Bone marrow (tissue), 2 donors: ENCODE measurements around the gene NOVA2.

Experiments used
- DNase-seq, 2 donors: peaks; one replicate each; lab custom pipeline; 2025; lab: John Stamatoyannopoulos, UW

Gene NOVA2

GRCh38 chr19:45973553-45974338 is at the start of gene NOVA2:
TSS of gene NOVA2 (minus strand) at chr19:45973865. CDS start at chr19:45973351, 514 bp downstream.
- no peak for DNase-seq

GRCh38 chr19:46023311-46023779 is 49.7 kb upstream of the NOVA2 start:
- DNase-seq: no peak

DNA sequence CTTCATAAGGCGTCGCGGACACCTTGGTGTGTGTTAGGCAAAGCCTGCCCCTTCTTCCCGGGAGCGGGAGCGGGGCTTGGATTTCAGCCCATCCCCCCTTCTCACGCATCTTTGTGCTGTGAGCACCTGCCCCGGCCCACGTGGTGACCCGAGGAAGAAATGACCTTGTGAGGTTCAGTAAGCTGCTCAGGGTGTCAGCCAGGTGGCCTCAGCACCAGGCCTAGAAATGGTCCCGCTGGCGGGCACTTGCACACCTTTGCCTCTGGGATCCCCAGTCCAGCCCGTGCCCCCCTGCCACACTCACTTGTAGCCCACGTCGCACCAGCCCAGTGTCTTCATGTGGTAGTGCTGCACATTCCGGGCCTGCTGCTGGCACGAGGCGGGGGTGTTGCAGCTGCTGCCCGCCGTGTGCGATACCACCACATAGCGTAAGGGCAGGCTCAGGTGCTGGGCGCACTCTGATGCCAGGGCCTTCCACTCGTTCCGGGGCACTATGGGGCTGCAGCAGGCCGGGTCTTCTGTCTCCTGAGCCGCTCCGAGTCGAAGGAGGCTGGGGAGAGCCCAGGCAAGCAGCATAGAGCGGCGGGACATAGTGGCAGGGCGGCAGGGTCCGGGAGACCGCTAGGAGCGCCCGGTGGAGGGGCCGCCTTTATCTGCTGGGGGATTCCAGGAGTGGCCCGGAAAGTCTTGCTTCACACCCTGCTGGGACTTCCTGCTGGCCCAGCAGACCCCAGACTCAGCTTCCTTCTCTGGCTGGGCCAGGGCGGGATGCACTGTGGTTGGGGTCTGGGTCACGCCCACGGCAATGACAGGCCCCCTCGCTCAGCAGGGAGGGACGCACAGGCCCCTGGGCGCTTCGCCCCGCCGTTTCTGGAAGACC is 49.0 kb upstream of the NOVA2 start, which contains the start of gene PGLYRP1:
Gene PGLYRP1 (minus strand): TSS at position 623 of the 880 bp plus-strand sequence. CDS start 32 bp downstream, at position 591.
- no peak for DNase-seq

DNA sequence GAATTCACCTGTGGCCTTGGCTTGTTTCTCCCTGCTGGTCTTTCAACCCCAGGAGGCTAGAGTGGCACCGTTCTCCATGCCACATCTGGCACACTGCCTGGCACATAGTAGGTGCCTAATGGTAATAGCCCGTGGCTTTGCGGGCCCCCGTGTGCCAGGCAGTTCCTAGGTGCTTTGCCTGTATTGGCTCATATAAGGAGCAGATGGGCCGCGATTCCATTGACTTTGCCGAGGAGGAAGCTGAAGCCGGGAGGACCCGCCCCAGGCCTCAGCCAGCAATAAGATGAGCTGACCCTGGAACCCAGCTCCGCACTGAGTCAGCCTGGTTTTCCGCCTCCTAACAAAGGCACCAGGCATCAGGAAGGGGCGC is 48.4 kb upstream of the NOVA2 start:
- no peak for DNase-seq

GRCh38 chr19:46021531-46022041 is 47.9 kb upstream of the NOVA2 start:
- DNase-seq: no peak

GRCh38 chr19:46020819-46021125 is 47.1 kb upstream of the NOVA2 start:
- DNase-seq: no peak

DNA sequence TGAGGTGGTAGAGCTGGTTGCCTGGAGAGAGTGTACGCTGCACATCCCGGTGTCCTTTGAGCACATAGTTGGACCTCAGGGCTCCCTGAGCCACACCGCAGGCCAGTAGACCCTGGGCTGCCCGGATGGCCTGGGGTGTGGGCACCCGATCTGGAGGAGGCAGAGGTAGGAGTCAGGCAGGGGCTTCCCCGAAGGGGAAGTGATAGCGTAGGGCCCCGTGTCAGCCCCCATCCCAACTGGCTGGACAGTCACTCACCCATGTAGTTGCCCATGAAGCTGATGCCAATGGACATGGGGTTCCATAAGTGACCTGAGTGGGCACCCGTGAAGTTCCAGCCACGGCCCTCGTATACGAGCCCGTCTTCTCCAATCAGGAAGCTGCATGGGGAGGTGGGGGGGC is 45.6 kb upstream of the NOVA2 start:
- no peak for DNase-seq

DNA sequence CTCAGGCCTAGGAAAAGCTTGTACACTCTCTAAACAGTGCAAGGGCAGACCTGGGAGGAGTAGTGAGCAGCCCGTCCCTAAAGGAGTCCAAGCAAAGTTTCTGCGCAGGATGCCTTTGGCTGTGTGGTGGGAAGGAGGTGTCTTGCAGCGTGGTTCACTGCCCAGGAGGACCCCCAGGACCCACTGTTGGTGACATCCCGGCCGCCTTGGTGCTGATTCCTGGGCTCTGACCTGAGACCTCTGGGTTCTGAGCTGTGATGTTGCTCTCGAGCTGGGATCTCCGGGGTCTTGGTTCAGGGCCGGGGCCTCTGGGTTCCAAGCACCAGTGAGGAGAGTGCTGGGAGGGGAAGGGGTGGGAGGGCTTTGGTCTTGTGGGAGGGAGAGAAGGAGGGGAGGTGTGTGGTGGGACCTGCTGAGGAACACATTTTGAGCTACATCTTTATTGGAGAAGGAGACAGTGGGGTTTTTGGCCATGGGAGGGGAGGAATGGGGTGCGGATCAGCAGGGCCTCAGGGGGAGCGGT is 45.1 kb upstream of the NOVA2 start:
- no peak for DNase-seq

- no peak for DNase-seq
These were observed 44.4 kb upstream of the NOVA2 start for GRCh38 chr19:46017874-46018675.

DNA sequence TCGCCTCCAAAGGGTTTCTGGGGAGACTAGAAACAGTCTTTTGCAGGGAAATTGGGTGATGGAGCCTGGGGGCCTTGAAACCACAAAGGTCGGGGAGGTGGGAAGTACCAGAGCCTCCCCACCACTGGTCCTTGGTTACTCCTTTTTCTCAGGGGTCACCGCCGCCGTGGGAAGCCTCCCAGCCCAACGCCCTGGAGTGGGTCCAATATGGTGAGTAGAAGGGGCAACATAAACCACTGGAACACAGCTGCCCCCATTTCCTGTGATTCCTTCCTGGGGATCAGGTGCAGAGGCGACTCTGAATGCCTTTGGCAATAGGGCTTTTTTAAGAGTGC is 43.4 kb upstream of the NOVA2 start:
- DNase-seq: no peak

DNA sequence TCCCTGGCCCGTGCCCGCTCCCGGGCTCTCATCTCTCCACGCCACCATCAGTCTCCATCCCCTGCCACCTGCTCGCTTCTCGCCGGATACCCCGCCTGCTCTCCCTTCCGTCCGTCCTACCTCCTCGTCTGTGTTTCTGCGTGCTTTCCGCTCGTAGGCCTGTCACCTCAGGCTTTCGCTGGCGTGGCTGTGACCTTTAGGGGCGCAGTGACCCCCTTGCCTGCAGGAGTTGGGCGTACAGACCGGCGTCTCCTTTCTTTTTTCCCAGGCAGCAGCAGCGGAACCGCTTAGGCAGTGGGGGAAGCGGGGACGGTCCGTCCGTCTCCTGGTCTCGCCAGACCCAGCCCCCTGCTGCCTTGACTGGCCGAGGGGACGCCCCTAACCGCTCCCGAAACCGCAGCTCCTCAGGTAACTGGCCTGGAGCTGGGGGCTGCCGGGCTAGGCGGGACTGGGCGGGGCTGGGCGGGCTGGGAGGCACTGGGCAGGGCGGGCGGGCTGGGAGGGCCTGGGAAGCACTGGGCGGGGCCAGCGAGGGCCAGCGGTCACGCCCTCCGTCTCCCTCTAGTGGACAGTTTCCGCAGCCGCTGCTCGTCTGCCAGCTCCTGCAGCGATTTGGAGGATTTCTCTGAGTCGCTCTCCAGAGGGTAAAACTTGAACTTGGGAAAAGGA is 42.9 kb upstream of the NOVA2 start:
- peak; percentile 74 to 84 for DNase-seq

- DNase-seq: no peak
These were observed 42.2 kb upstream of the NOVA2 start for GRCh38 chr19:46015687-46016425.

DNA sequence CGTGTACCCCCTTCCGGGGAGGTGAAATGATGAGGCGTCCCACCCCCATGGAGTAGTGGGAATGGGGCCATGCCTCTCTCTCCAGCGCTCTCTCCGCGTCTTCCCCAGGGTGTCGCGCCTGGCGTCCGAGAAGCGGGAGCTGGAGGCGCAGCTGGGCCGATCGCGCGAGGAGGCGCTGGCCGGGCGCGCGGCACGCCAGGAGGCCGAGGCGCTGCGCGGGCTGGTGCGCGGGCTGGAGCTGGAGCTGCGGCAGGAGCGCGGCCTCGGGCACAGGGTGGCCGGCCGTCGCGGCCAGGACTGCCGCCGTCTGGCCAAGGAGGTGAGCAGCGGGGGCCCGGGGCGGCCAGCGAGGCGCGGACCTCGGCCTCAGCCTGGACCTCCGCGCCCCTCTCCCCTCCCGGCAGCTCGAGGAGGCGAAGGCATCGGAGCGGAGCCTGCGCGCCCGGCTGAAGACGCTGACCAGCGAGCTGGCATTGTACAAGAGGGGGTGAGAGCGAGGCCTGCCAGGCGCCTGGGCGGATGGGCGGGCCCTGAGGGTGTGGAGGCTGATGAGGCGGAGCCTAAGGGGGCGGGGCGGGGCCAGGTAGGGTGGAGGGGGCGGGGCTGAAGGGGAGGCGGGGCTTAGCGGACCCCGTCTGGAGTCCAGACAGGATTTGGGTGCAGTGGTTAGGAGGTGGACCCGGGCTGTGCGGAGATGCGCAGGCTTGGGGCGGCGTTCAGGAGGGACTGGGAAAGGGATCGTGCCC is 41.4 kb upstream of the NOVA2 start:
- DNase-seq: no peak

DNA sequence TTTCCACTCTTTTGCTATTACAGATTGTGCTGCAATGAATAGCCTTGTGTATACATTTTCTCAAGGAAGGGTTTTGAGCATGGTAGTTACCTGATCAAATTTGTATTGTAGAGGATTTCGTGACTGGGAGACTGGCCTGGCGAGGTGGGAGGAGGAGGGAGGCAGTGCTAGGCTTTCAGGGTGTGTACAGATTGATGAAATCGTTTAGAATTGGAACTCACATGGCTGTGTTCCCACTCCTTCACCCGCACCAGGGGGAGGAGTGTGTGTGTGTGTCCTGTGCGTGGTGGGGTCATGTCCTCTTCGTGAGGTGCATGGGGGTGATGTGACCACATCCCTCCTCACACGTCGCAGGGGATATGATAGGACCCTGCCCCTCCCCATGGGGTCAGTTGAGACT is 40.9 kb upstream of the NOVA2 start:
- no peak for DNase-seq

GRCh38 chr19:46009530-46010510 is 36.2 kb upstream of the NOVA2 start:
- peak; percentile 18 to 30 for DNase-seq

- no peak for DNase-seq
These were observed 32.7 kb upstream of the NOVA2 start for GRCh38 chr19:46006411-46006810.

GRCh38 chr19:46002678-46003275 is 29.1 kb upstream of the NOVA2 start:
- no peak for DNase-seq
